Stimulated activated naive CD4-positive, alpha-beta T cell treated with Interleukin-2 at 50 U/mL for 16 hours (primary cell): ENCODE results near the gene FXYD6.
A peak's percentile ranks its signal among the peaks of the same experiment; 100 is the strongest.

Experiments used
- DNase-seq: peaks from one replicate; lab custom pipeline; 2025; lab: John Stamatoyannopoulos, UW

The FXYD6 gene

GRCh38 chr11:117910941-117911655 is 34.6 kb upstream of the FXYD6 start:
- DNase-seq: no peak

DNA sequence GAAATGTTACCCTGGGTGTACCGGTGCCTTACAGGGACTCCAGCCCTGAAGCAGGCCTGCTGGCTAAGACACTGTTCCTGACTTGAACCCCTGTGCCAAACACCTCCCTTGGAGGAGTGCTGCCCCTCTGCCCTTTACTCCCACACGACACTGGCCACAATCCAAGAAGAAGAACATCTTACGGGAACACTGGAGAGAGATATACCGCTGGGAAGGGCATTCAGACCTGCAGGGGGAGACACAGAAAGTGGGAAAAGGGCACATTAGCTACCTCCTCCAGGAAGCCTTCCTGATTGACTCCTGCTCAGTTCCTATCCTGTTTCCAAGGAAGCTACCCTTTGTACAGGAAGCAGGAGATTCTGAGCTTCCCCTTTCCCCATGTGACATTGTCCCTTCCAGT is 34.1 kb upstream of the FXYD6 start:
- DNase-seq: no peak

DNA sequence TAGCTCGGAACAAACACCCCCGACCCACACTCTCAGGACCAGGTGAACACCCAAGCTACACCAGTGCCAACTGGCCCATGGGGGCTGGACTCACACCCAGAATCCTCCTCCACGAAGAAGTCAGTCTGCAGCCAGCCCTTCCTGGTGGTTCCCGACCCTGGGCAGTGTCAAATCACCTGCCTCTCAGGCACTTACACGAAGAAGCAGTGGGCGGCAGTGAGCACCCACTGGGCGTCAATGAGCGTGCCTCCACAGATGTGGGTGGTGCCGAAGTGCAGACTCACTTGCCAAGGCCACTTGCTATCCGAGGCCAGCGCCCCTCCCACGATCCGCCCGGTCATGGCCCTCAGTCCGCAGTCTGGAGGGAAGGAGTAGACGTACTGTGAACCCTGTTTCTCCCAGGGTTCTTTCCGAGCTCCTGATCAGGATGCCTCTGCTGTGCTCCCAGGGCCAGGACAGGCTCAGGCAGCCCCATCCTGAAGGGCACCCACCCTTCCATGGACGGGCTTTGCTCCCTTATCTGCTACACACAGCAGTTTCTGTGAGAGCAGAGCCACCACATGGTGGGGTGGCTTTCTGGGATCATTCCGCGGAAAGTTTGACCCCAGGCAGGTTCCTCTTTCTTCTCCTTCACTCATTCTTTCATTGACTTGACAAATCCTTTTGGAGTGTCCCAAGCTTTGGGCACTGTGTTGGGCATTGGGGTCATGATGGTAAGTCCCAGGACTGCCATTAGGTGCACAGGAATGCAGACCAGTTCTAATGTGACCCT is 33.3 kb upstream of the FXYD6 start:
- DNase-seq: no peak

DNA sequence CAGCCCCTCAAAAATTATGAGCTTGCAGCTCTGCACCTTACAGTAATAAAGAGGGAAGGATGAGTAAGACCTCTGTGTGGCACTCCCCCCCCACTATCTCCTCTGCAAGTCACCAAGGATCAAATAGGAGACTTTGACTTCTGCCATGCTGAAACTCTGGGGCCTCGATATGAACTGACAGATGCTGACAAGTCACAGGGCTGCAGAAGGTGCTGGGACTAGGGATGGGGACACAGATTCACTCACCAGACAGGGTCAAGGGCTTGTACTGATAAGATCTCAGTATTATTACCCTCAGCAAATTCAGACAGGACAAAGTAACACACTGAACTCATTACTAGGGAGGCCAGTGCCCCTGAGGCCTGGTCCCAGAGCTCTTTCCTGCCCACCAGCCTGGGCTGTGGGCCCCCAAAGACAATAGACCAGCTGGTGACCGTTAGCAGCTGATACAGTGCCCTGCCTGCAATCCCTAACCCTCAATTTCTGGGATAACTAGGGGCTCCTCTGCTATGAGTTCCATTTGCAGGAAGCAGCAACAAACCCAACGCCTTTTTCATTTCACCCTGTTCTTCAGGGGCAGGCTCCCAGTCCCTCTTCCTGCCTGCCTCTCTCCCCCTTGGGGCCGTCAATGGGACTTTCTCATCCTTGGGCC is 32.6 kb upstream of the FXYD6 start:
- DNase-seq: no peak

DNA sequence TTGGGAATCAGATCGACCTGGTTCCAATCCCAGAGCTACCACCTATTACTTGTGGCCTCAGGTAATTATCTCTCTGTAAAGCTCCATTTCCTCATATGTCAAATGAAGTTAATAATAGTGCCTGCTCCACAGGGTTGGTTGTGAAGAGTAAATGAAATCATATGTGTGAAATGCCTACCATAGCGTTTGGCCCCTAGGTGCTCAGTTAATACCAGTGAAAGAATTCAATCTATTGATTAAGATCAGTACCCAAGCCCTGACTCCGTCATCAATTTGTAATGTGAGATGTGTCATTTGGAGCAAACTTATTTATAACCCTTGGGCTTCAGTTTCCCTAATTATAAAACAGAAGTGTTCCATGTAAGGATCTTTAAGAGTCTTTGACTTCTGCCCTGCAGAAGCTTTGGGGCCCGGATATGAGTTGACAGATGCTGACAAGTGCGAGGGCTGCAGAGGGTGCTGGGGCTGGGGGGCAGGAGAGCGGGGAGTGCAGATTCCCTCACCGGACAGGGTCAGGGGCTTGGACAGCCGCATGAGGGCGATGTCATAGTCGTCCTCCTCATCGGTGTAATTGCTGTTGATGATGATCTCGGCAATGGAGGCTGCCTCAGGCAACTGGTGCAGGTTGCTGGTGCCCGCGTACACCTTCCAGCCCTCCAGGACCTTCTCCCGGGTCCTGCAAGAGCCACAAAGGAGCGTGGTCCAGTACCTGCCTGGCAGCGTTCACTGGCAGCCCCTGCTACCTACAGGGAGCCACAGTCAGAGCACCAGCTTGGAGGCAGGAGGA is 31.8 kb upstream of the FXYD6 start:
- no peak for DNase-seq

DNA sequence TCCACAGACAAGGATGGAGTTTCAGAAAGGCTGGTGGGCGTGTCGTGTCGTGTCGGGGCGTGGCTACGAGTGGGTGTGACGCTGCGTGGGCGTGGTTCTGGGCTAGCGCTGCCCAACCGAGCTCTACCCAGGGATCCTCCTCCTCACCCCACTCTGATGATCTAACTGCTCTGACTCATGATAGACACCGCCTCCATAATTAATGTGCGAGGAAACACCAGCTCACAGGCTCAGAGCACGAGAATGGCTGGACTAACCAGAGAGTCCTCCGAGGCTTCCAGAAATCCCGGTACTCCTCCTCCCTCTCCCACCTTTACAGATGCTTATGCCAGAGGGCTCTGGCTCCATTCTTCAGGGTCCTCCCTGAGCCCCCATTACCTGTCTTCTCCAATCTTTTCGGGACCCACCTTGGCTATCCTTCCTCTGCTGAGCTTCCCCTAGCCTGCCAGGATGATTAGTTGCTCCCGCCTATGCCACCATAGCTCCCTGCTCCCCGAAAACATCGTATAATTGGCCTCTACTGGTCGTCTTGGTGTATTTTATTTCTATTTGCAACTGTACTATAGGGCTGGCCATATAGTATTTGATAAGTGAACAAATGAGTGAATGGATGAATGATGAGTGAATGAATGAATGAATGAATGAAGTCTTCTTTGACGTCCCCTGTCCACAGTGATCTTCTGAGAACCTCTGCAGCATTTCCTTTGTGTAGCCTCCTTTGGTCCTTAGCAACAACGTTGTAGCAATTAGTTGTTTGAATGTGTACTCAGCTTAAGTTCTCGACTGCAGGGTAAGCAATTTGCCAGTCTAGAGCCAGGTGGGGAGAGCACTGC is 31.0 kb upstream of the FXYD6 start:
- peak; percentile 50 for DNase-seq

- DNase-seq: no peak
Measured at GRCh38 chr11:117906710-117907109, 30.3 kb upstream of the FXYD6 start.

GRCh38 chr11:117906126-117906525 is 29.7 kb upstream of the FXYD6 start:
- no peak for DNase-seq

- DNase-seq: no peak
Measured at GRCh38 chr11:117905524-117905923, 29.1 kb upstream of the FXYD6 start.

DNA sequence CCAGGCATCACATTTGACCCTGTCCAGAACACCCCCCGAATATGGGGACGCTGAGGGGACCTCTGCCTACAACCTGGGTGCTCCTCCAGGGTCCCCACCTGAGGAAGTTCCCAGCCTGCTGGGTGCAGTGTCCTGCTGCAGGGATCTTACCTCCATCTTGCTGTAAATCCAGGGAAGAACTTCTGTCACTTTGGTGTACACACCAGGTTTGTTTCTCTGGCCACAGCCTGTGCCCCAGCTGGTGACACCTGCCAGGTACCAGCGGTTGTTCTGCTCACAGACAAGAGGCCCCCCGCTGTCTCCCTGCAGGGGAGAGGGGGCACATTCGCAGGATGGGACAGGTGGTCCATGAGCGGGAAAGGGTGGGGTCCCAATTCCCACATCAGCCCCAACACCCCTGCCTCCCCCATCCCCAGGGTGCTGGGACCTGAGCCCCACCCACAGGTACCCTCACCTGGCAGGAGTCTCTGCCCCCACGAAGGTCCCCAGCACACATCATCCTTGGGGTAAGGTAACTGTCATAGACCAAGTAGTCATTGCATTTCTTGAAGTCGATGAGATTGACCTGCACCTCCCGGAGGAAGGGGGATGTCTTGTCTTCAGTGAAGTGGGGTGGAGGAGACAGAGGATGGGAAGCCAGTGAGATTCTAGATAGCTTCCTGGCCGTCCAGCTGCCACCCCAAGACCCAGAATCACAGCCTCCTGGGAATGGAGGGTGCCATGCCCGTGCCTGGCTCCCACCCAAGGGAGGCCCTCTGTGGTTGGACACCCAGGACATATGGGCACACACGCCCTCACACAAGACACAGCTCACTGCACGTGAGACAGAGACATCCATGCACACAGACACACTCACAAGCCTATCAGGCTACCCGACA is 27.3 kb upstream of the FXYD6 start:
- DNase-seq: no peak

DNA sequence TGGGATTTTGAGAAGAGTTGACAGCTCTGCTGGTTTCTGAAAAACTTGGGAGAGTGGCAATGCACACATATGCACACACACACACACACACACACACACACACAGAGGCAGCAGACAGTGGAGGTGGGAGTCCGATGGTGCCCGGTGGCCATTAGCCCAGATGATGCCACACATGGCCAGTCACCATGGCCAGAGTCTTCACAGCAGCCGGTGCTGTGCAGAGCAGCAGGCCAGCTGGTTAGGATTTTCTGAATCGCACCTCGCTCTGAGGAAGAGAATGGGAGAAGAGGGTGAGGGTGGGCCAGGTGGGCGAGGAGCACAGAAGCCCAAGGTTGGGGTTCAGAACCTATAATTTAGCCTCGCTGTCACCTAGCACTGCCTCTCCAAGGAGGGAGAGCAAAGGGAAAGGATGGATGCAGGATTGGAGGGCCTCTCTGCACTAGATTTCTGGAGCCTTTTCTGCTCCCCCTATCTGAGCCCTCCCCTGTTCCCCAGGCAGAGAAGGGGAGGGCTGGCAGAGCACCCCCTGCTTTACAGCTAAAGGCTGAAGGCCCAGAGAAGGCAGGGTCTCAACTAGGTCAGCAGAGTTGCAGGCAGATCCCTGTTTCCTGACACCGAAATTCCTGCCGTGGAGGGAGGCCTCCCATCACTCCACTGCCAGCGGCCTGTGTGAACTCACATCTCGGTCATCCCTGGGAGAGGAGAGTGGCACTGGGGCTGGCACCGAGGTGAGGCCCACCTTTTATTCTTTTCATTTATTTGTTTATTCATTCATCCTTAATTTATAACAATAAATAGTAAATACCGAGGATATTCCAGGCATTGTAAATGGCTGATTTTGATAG is 25.8 kb upstream of the FXYD6 start:
- DNase-seq: no peak

DNA sequence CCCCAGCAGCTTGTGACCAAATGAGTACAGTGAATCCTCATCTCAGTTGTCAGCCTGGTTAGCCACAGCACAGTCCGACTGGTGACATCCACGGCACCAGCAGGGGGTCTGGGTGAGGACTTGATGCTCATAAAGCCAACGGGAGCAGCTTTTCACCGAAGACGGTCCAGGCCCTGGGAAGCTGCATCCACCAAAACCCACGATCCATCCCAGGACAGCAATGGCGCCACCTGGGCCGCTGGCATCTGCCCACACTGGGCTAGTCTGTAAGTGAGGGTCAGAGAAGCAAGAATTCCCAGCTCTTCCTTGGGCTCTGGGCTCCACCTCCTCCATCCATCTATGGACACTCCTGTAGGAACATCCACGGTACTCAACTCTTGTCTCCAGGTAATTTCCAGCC is 25.1 kb upstream of the FXYD6 start:
- no peak for DNase-seq

- no peak for DNase-seq
Measured at GRCh38 chr11:117900720-117901440, 24.4 kb upstream of the FXYD6 start.

DNA sequence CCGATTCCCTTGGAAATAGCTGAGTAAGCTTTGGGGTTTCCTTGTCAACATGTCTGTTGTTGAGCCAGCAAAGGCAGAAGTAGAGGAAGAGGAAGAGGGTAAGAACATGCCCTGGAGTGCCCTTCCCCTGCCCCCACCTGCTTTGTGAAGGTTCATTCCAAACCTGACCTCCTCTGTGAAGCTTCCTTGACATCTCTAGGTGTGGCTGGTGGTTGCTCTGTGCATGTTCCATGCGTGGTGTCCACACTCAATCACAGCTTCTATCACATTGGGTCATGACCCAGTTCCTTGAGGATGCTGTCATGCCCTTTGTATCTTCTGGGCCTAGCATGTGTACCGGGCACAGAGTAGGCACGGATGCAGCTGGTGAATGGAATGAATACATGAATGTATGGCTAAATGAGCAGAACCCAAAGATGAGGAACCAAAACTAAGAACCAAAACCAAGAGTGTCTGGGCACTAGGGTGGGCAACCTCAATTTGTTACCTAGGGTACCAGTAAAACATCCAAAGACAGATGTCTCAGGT is 23.7 kb upstream of the FXYD6 start:
- no peak for DNase-seq

DNA sequence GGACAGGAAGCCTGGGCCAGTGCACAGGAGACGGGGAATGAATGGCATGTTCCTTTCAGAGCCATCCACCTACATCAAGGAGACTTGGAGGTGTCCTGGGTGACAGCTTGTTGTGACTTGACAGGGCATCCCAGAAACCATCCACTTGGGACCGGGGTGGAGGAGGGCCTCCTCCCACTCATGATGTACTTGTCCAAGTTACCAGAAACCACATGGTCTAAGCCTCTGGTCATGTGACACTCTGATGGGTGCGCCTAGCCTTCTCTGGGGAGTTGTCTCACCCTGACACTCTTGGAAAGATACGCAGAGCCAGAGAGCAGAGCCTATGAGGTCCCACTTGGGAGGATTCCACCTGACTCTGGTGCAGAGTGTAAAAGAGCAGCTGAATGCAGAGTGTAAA is 21.6 kb upstream of the FXYD6 start:
- DNase-seq: no peak

- DNase-seq: no peak
Measured at GRCh38 chr11:117892651-117893050, 16.2 kb upstream of the FXYD6 start.

GRCh38 chr11:117891362-117891761 is 14.9 kb upstream of the FXYD6 start:
- DNase-seq: no peak

DNA sequence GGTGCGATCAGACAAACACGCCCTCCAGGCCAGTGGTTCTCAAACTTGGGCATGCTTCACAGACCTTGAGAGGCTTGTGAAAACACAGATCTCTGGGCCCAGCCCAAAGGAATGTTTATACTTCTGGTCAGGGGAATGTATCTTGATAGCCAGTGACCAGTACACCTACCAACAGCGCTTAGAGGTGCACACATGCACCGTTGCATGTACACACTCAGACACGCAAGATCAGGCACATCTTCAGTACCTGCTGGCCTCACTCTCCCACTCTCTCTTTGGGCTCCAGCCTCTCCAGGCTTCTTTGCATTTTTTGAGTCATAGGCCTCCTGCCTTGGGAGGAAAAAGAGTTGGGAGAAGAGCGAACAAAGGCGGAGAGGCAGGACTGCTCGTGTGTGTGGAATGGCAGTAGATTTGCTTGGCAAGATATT is 11.7 kb upstream of the FXYD6 start:
- DNase-seq: no peak
